HEK293T (cell line): Measurements from ENCODE around the gene FAM171A1.
"Not testable (repeated sequence)": the region's sequence is repeated elsewhere in the genome, so short reads cannot be mapped to it uniquely, and the experiment has no call there.

Experiments used
- CTCF ChIA-PET: fragments of 350-600 bp; formaldehyde crosslinking; extraction: SDS; loops from one replicate; lab custom pipeline; 2021; ENCODE audit warnings: antibody characterized with exemption, inconsistent platforms; lab: Yijun Ruan, JAX
- POLR2A ChIA-PET: fragments of 350-600 bp; formaldehyde crosslinking; extraction: SDS; loops from one replicate; lab custom pipeline; 2020; ENCODE audit warnings: antibody characterized with exemption, inconsistent platforms; lab: Yijun Ruan, JAX
- DNase-seq: peaks from one replicate; pipeline ENCODE4 v3.0.0; 2012; ENCODE audit warnings: mixed read lengths; ENCODE audit errors: extremely low spot score
- ARNT ChIP-seq: fragments of 450-650 bp; IDR thresholded peaks from 2 replicates; pipeline ENCODE4 v1.6.1; 2017; ENCODE audit warnings: mild to moderate bottlenecking
- BHLHE40 ChIP-seq: fragments of 450-650 bp; IDR thresholded peaks from 2 replicates; pipeline ENCODE4 v1.6.1; 2016; ENCODE audit warnings: mild to moderate bottlenecking, moderate library complexity, borderline replicate concordance
- CTBP1 ChIP-seq: fragments of 450-650 bp; IDR thresholded peaks from 2 replicates; pipeline ENCODE4 v1.6.1; 2016; ENCODE audit warnings: borderline replicate concordance
- ELF4 ChIP-seq: fragments of 450-650 bp; IDR thresholded peaks from 2 replicates; pipeline ENCODE4 v1.6.1; 2017; ENCODE audit warnings: antibody characterized with exemption
- FOXA1 ChIP-seq: fragments of 450-650 bp; IDR thresholded peaks from 2 replicates; pipeline ENCODE4 v1.6.1; 2016; ENCODE audit warnings: mild to moderate bottlenecking
- FOXK2 ChIP-seq: fragments of 450-650 bp; IDR thresholded peaks from 2 replicates; pipeline ENCODE4 v1.6.1; 2016; ENCODE audit warnings: mild to moderate bottlenecking
- FOXM1 ChIP-seq: fragments of 450-650 bp; IDR thresholded peaks from 2 replicates; pipeline ENCODE4 v1.6.1; 2017; ENCODE audit warnings: mild to moderate bottlenecking, borderline replicate concordance
- HDGF ChIP-seq: fragments of 450-650 bp; IDR thresholded peaks from 2 replicates; pipeline ENCODE4 v1.6.1; 2017; ENCODE audit warnings: antibody characterized with exemption, borderline replicate concordance
- L3MBTL2 ChIP-seq: fragments of 450-650 bp; conservative IDR thresholded peaks from 2 replicates; pipeline ENCODE4 v1.6.1; 2016; ENCODE audit warnings: mild to moderate bottlenecking
- LEF1 ChIP-seq: fragments of 450-650 bp; IDR thresholded peaks from 2 replicates; pipeline ENCODE4 v1.6.1; 2017; ENCODE audit warnings: mild to moderate bottlenecking, borderline replicate concordance
- NFRKB ChIP-seq: fragments of 450-650 bp; IDR thresholded peaks from 2 replicates; pipeline ENCODE4 v1.6.1; 2016; ENCODE audit warnings: mild to moderate bottlenecking, moderate library complexity
- PKNOX1 ChIP-seq: fragments of 450-650 bp; IDR thresholded peaks from 2 replicates; pipeline ENCODE4 v1.6.1; 2016
- SP1 ChIP-seq: fragments of 450-650 bp; IDR thresholded peaks from 2 replicates; pipeline ENCODE4 v1.6.1; 2017
- SUZ12 ChIP-seq: fragments of 450-650 bp; IDR thresholded peaks from 2 replicates; pipeline ENCODE4 v1.6.1; 2016; ENCODE audit warnings: mild to moderate bottlenecking
- TARDBP ChIP-seq: fragments of 450-650 bp; IDR thresholded peaks from 2 replicates; pipeline ENCODE4 v1.6.1; 2016
- ZNF384 ChIP-seq: fragments of 450-650 bp; IDR thresholded peaks from 2 replicates; pipeline ENCODE4 v1.6.1; 2016

The FAM171A1 gene

GRCh38 chr10:15370856-15371701 lies at the start of gene FAM171A1:
Gene FAM171A1, minus strand, starts transcription at chr10:15371289. Its CDS starts 237 bp downstream, at chr10:15371052.
- ChIA-PET CTCF (interaction anchor here (0.5 to 1.0 kb wide), 5 partner anchors 109 to 547 kb away, joined by 3 to 6 read pairs (median 4); no protein-coding TSS in a partner anchor), POLR2A (interaction anchor here (1.2 to 1.4 kb wide), 2 partner anchors 9 to 22 kb away, joined by 3 read pairs; no protein-coding TSS in a partner anchor)
- peak; percentile 79 for DNase-seq
- TF ChIP-seq SUZ12 (no peak), PKNOX1 (no peak), FOXK2 (no peak), FOXA1 (no peak), ARNT (0 out of 2 replicates have a peak, but pooled peaks have one; percentile 29)

GRCh38 chr10:15420858-15421257 lies 49.8 kb upstream of the FAM171A1 start:
- POLR2A ChIA-PET = no interaction called here

GRCh38 chr10:15419279-15419874 lies 48.3 kb upstream of the FAM171A1 start:
- ChIA-PET POLR2A (no interaction called here), CTCF (interaction anchor here (0.6 to 1.1 kb wide), 6 partner anchors 9 to 300 kb away, joined by 3 to 4 read pairs (median 3); partner anchors contain the start of gene ITGA8)
- DNase-seq = peak; percentile 54
- no peak for TF ChIP-seq HDGF
- TF ChIP-seq PKNOX1 = peak; percentile 20; the same call in 1 of the 2 replicates
- no peak for TF ChIP-seq ARNT
- no peak for TF ChIP-seq CTBP1
- TF ChIP-seq FOXM1 = no peak
- no peak for TF ChIP-seq FOXK2
- TF ChIP-seq FOXA1 = no peak

More at GRCh38 chr10:15420858-15421257, 49.8 kb upstream of the FAM171A1 start:
- no peak for TF ChIP-seq ZNF384
- no peak for TF ChIP-seq ARNT
- no peak for TF ChIP-seq SUZ12
- TF ChIP-seq NFRKB = no peak
- CTCF ChIA-PET = interaction anchor here (0.7 kb wide), 1 partner anchor 1655 kb away, joined by 3 read pairs; no protein-coding TSS in a partner anchor
- no peak for DNase-seq

GRCh38 chr10:15416034-15416433 lies 44.9 kb upstream of the FAM171A1 start:
- POLR2A ChIA-PET = no interaction called here
- CTCF ChIA-PET = no interaction called here
- DNase-seq = no peak

GRCh38 chr10:15411010-15411409 lies 39.9 kb upstream of the FAM171A1 start:
- DNase-seq = no peak
- TF ChIP-seq ELF4 (no peak), SUZ12 (no peak), HDGF (no peak), ARNT (no peak), LEF1 (no peak), L3MBTL2 (no peak), FOXK2 (no peak)
- CTCF ChIA-PET = interaction anchor here (0.8 kb wide), 1 partner anchor 187 kb away, joined by 3 read pairs; no protein-coding TSS in a partner anchor
- POLR2A ChIA-PET = no interaction called here

More at GRCh38 chr10:15416034-15416433, 44.9 kb upstream of the FAM171A1 start:
- TF ChIP-seq SUZ12 (no peak), BHLHE40 (no peak), ZNF384 (no peak), TARDBP (no peak), FOXA1 (no peak), PKNOX1 (peak; percentile 49)

- CTCF ChIA-PET, DNase-seq, POLR2A ChIA-PET: not testable (repeated sequence)
- TF ChIP-seq ARNT = 0 out of 2 replicates have a peak, but pooled peaks have one; percentile 37
Observed at GRCh38 chr10:15409350-15409749, 38.3 kb upstream of the FAM171A1 start.

- DNase-seq = no peak
- ChIA-PET CTCF (no interaction called here), POLR2A (no interaction called here)
- no peak for TF ChIP-seq SP1
- no peak for TF ChIP-seq BHLHE40
- TF ChIP-seq ZNF384 = no peak
- no peak for TF ChIP-seq ELF4
- TF ChIP-seq FOXK2 = no peak
- no peak for TF ChIP-seq FOXA1
- no peak for TF ChIP-seq L3MBTL2
- no peak for TF ChIP-seq CTBP1
- TF ChIP-seq LEF1 = no peak
- no peak for TF ChIP-seq HDGF
- no peak for TF ChIP-seq TARDBP
- TF ChIP-seq NFRKB = no peak
- TF ChIP-seq PKNOX1 = no peak
- no peak for TF ChIP-seq SUZ12
- no peak for TF ChIP-seq FOXM1
- TF ChIP-seq ARNT = no peak
Observed at GRCh38 chr10:15408557-15408956, 37.5 kb upstream of the FAM171A1 start.
